Measurements from ENCODE around the gene RIC1.
"Not testable (repeated sequence)": the region's sequence is repeated elsewhere in the genome, so short reads cannot be mapped to it uniquely, and the experiment has no call there.

Gene RIC1

DNA sequence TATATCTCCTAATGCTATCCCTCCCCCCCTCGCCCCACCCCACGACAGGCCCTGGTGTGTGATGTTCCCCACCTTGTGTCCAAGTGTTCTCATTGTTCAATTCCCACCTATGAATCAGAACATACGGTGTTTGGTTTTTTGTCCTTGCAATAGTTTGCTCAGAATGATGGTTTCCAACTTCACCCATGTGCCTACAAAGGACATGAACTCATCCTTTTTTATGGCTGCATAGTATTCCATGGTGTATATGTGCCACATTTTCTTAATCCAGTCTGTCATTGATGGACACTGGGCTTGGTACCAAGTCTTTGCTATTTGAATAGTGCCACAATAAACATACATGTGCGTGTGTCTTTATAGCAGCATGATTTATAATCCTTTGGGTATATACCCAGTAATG is 93.8 kb downstream of the RIC1 start:
- DNase-seq = not testable (repeated sequence)

DNA sequence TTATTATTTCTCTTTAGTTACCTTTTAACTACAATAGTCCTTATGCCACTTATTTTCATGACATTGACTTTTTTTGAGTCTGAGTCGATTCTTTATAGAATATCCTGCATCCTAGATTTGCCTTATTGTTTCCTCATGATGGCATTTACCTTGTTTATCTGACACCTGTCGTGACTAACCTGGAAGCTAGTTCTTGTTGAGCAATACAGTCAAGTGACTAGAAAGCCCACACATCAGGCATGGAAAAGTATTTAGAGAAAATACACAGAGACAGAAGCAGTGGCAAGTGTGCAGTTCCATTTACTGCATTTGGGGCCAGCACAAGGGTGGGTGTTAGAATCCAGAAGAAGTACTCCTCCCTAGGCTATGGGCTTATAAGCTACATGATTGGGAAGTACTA is 106.2 kb downstream of the RIC1 start:
- no peak for DNase-seq

DNA sequence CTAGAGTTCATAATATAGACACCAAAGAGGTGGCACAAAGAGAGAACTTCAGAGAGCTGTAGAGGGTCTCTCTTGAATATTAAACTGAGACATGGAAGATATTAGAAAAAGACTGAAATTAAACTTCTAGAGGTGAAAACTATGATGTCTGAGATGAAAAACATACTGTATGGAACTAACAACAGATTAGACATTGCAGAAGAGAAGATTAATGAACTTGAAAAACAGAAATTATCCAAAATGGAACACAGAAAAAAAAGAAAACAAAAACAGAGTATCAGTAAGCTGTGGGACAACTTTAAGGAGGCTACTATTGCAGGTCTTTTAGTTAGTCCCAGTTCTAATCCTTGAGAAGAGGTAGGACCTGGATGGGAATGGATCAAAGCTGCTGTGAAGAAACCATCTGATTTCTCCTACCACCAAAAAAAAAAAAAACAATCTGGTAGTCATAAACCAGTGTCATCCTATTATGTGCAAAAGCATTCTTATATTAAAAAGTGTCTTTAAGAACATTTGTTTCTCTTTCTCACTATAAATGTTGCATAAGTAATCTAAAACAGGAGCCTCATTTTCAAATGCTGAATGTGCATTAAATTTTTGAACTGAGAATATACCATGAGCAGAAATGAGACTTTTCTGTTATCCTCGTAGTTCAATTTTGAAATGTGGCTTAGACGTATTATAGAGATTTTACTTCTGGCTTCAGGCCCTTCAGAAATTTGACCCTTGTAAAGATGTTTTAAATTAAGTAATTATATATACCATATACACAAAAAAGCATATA is 107.8 kb downstream of the RIC1 start:
- DNase-seq = no peak

DNA sequence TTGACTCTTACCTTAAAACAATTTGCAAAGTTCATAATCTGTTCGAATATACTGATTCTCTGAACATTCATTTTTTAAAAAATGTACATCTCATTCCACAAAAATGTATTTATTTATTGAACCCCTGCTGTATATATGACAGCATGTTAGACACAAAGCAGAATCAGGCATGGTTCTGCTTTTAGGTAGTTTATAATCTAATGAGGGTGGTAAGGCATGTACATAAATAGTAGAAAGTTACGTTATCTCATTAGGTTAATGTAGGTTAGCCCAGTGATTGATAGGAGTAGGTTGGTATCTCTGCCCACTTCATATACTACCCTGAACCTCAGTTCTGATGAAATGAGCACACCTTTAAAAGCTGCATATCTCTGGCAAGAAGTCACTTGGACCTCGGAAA is 114.2 kb downstream of the RIC1 start:
- DNase-seq = no peak

DNA sequence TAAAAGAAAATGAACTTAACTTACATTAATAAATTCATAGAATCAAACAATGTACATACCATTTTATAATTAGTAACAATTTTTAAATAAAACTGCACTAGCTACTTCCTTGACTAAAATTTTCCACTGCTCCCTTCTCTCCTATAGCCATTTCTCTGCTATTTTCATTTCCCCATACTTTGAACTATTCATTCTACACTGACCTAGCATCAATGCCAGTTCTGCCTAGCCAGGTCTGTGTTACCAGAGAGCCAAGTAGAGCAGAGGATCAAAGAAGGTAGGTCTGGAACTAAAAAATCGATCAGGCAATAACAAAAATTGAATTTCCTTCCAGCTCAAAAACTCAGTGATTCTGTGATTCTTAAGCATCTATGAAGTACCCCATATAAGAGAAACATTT is 119.5 kb downstream of the RIC1 start:
- DNase-seq = no peak

DNA sequence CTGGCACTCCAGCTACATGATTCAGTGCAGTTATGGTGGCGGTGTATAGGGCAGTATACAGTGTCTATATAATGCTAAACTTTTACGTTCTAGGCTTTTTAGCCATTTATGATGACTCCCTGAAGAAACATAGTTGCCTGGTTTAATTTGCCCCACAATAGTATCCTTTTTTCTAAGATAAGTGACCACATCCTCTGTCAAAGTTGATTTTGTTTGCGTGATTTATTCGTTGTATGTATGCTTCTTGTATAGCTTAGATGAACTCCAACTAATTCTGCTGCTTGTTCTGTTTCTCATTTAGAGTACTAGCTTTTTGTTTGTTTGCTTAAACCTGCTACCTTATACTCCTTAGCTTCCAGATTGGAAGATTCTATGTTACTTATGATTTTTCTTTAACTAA is 120.4 kb downstream of the RIC1 start:
- DNase-seq = no peak

DNA sequence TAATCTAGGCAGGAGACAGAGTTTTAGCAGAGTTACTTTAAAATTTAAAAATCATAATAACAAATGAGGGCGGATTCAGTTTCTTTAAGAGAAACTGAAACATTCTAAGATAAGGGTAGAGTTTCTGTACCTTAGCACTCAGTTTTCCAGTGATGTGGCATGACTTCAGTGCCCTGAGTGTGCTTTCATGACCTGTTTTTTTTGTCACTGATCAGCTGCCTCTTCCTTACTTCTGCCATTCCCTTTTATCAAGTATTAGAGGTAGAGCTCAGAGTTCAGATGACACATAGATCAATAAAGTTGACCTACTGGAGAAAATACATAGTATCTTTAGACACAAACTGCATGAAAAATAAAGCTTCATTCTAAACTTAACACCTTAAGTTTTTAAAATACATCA is 121.7 kb downstream of the RIC1 start:
- DNase-seq = no peak

DNA sequence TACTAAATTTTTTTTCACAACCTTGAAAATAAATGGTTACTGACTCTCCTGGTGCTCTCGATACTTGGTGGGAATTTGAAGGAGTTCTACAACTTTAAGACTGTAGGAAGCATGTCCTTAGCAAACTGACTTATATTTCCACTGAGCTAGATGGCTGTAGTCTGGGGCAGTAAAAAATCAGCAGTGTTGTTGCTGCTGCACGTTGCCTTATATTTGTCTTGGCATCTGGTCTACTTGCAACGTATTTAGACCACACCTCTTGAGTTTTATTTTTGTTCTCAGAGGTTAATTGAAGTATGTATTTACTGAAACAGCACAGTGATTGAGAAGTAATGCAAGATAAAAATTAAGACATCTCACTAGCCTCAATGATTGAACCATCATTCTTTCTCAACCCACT is 127.7 kb downstream of the RIC1 start:
- no peak for DNase-seq

DNA sequence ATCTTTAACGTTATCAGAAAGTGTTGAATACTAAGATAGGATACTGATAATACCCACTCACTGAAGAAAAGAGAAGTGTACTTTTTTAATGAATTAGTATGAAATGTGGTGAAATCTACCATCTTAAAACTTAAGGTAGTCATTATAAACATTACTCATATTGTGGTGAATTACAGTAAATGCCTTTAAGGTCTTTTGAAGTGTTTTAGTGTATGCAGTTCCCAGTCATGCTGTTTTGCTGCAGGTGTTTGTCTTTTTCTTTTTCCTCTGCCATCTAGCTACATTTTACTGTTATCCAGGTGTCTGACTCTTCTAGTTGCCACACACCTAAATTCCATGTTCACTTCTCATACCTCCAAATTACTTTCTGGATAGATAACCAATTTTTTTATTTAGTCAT is 131.4 kb downstream of the RIC1 start:
- no peak for DNase-seq

DNA sequence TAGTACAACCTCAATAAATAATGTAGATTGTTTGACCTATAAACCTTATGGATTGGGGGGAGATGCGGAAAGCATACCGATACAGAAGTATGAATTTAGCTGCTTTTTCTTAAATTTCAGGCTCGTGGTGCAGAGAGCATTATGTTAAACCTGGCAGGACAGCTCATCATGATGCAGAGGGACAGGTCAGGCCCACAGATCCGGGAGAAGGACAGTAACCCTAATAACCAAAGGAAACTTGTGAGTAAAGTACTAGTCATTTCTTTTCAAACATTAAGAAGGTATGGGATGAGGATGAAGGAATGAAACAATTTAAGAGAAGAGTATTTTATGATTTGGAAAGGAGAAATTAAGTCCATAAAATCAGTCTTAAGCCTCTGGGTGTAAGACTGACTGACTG is 133.5 kb downstream of the RIC1 start:
- DNase-seq = no peak

DNA sequence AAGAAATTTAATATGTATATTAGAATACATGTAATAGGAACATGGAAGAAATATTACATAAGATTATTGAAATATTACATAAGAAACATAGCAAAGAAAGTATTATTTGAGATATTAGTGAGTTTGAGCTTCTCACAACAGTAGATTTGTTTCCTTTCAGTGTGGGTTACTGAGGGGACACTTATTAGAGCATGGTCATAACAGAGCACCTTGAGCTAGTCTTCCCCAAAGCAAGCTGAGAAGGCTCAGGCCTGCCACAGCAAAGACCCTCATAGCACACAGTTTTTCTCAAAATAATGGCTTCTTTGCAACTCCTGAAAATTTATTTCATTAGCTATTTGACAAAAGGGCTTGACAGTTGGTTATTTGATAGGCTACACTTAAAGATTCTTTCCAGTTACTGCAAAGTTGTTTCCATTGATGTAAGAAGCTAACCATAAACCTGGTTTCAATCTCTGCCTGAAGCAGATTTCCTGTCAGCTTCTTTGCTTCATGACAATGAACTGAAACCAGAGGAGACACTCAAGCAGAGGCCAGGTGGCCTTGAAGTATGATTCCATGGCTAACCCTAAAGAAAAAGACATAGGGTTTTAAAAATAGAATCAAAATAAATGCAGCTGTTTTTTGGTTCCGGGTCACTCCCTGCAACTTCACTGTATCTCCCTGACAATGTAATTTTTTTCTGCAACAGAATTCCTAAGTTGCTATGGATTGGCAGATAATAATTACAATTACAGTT is 135.4 kb downstream of the RIC1 start:
- no peak for DNase-seq

DNA sequence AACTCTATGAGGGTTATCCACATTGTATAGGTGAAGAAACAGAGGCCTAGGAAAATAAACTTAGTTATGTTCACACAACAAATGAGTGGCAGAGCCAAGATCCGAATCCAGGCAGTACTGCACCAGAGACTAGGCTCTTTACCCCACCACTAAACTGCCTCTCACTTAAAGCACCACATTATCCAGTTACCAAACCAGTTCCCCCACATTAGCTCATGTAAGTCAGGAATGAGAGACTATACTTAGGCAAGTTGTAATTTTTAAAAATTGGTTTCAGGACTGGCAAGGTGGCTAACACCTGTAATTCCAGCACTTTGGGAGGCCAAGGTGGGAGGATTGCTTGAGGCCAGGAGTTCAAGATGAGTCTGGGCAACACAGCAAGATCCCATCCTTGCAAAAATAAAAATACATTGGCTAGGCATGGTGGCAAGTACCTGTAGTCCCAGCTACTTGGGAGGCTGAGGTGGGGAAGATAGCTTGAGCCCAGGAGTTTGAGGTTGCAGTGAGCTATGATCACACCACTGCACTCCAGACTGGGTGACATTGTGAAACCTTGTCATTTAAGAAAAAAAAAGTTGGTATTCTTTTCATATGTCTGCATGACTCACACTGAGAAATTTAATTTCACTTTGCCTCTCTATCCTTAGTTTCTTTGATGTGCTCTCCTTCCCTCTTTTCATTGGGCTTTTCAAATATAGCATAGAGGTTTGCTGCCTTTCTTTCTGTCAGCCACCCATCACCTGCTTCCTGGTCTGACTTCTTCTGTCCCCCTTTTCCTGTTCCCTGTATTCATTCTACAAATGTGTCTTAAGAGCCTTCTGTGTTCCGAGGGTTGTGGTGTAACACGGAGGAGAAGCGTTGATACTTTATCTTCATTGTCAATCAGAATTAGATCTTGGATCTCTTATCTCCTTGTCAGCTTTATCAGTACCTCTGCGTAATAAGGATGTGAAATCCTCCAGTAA is 139.3 kb downstream of the RIC1 start:
- DNase-seq = no peak

DNA sequence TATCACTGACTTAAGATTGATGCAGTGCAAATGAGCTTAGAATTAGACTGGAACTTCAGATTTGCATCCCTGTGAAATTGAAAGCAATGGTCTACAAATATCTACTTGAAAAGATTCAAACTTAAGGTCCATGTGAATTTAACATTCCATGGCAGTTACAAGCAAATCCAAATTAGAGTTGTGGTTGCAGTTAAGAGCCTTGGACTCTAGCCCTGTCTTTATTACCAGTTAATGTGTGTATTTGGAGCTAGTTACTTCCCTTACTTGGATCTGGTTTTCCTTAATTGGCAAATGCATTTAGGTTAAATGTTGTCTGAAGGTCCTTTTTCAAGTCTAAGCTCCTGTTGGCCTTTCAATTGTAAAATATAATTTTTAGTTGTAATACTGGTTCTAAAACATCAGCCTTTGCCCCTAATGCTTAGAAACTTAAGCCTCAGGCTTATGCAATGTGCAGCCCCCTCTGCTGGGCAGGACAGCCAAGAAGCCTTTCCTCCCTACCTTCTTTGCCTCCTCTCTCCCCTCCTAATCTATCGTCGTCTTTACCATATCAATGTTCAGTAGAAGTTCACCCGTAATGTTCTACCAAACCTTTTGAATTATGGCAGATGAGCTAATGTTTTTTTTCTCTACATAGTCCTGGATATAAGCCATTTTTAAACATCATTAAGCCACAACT is 144.6 kb downstream of the RIC1 start:
- no peak for DNase-seq

DNA sequence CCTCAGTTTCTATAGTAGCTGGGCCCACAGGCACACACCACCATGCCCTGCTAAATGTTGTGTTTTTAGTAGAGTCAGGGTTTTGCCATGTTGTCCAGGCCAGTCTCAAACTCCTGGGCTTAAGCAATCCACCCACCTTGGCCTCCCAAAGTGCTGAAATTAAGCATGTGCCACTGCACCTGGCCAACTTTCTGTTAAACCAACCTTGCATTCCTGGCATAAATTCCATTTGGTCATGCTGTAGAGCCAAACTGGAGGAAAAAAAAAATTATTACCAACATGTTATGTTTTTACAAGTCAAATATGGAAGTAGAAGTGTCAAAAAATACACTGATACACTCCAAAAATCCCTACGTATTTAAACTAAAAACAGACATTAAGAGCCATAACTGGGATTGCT is 149.9 kb downstream of the RIC1 start:
- DNase-seq = no peak

DNA sequence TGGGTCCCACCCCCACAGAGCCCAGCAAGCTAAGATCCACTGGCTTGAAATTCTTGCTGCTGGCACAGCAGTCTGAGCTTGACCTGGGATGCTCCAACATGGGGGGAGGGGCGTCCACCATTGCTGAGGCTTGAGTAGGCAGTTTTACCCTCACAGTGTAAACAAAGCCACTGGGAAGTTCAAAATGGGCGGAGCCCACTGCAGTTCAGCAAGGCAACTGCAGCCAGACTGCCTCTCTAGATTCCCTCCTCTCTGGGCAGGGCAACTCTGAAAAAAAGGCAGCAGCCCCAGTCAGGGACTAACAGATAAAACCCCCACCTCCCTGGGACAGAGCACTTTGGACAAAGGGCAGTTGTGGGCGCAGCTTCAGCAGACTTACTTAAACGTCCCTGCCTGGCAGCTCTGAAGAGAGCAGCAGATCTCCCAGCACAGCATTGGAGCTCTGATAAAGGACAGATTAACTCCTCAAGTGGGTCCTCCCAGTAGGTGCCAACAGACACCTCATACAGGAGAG is 150.9 kb downstream of the RIC1 start:
- DNase-seq = not testable (repeated sequence)

DNA sequence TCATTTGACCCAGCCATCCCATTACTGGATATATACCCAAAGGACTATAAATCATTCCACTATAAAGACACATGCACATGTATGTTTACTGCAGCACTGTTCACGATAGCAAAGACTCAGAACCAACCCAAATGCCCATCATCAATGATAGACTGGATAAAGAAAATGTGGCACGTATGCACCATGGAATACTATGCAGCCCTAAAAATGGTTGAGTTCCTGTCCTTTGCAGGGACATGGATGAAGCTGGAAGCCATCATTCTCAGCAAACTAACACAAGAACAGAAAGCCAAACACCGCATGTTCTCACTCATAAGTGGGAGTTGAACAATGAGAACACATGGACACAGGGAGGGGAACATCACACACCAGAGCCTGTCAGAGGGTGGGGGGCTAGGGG is 154.5 kb downstream of the RIC1 start:
- DNase-seq = not testable (repeated sequence)

DNA sequence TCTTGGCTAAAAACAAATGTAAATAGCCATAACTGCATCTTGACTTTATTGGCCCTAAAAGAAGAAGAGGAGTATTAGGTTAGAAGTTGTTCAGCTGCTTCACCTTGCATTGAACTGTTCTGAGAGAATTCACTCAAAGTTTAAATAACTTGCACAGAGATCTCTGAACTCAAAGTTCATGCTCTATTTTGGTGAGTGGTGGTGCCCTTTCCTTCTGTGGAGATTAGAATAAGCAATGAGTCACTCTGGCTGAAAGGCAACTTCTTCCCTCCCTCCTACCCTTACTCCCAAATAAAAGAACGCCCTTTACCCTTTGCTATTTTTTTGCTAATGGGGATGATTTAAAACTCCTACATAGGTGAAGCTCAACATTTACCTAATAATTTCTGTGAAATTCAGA is 155.1 kb downstream of the RIC1 start:
- DNase-seq = no peak

DNA sequence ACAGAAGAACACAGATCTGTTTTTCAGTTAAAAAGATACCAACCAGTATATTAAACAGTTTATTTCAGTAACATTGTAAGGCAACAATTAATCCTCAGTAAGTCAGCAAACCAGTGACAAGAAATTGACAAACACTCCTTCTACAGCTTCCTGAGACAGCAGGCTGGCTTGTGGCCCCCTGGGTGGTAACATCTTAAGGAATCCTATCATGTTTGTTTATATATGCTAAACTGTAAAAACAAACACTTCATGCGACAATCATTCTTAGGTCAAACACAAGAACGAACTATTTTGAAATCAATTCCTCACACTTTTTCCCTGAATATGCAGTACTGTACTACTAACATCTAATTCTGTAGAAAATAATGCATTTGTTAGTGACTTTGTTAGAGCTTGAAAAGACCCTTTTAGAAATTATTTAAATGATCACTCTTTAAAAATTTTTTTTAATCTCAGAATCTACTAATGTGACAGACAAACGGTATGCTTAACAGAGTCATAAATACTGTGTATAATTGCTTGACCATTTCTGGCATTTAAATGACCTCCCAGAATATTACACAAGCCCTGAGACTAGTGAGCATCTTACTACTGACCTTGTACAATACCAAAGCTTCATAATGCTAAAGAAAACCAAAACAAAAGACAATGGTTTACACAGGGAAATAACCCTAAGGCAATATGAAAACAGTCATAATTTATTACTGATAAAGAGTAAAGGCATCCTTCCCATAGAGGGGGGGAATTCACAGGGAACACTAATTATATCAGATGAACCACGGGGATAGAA is 155.8 kb downstream of the RIC1 start:
- no peak for DNase-seq

DNA sequence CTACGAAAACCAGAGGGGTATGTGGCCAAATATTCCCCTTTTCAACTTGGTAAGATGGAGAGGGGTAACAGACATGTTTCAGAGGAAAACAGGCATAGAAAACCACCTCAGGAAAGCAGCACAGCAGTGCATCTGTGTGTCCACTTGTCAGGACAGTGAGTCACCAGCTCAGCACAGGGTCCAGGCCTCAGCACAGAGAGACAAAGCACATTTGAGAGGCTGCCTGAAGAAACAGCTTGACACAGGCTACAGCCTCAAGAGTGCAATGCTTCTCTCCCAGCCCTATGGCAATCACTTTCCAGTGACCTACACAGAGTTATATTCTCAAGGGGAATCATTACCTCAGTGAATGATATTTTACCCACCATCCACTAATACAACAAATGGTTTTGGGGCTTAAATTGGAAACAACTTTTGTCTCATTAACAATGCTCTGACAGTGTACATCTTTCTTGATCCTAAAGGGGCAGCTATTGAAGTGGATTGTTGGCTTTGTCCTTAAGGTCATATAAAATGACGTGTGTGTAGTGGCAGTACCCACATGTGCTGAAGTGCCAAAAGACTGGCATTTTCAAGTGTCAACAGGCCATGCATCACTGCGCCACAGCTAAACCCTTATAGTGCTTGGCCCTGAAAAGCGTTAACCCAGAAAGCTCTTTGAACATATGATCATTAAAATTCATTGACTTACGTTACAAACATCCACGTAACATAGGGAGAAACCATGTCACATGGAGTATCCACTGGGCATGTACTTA is 157.6 kb downstream of the RIC1 start:
- DNase-seq = no peak

DNA sequence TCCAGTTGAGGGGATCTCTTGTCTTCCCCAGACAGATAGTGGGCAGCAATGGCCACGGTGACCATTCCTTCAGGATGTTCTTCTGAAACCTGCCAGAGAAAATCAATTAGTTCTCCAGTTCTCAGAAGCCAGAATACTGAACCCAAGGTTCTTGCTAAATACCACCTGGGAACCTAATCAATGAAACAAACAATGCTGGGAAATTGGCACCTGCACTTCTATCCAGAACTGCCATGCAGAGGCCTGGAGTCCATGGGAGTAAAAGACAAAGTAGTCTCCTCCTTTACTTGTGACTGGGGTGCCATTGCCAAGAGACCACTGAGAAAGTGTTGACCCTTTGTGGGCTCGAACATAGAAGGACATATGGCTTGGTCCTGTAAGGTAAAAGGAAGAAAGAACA is 158.3 kb downstream of the RIC1 start:
- no peak for DNase-seq

DNA sequence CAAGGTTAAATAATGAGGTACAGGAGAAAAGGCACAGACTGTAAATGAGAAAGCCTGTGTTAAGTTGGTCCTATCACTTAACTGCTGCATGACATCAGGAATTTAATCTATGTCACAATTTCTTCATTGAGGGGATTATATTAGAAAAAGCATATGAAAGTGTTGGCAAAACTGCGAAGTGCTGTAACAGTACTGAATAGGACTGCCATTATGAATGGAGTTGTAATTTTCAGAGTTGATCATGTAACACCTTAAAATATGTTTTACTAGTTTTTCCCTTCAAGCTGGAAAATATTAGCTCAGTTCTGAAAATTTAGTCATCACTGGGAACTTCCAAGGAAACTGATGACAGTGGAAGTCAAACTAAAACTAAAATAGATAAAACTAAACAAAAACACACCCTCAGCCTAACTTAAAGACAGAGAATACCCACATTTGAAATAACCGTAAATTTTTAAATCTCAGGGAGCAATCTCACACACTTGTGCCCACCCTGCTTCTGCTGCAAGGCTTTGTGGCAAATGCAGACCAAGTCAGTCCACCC is 158.9 kb downstream of the RIC1 start:
- DNase-seq = no peak

Data from stimulated activated naive CD4-positive, alpha-beta T cell (primary cell).